HuH-7 (cell line): ENCODE data around the gene FAM3D.

Experiments used
- DNase-seq: peaks from one replicate; pipeline ENCODE4 v3.0.0; 2011; ENCODE audit warnings: low spot score

Gene FAM3D

DNA sequence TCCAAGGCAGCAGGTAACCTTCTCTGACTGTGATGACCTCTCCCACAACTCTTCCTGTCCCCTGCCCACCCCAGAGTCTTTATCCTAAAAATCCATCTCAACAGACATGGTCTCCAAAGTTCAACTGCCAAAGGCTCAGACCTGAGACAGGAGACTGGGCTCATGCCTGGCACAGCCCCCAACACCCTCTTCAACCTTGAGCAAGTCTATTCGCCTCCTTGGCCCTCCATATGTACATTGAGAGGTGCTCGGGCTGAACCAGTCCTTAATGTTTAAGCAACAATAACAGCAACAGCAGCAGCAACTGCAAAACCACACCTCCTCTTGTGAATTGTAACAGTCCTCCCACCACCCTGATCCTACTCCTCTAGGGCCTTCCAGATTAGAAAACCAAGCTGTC, 9.9 kb downstream of the FAM3D start:
- no peak for DNase-seq

GRCh38 chr3:58654466-58654865, 12.1 kb downstream of the FAM3D start:
- DNase-seq, result no peak

- no peak for DNase-seq
Measured at GRCh38 chr3:58652624-58653023, 13.9 kb downstream of the FAM3D start.

- DNase-seq, result no peak
Measured at GRCh38 chr3:58651276-58651675, 15.3 kb downstream of the FAM3D start.

GRCh38 chr3:58647381-58648141, 19.0 kb downstream of the FAM3D start:
- DNase-seq, result no peak

DNA sequence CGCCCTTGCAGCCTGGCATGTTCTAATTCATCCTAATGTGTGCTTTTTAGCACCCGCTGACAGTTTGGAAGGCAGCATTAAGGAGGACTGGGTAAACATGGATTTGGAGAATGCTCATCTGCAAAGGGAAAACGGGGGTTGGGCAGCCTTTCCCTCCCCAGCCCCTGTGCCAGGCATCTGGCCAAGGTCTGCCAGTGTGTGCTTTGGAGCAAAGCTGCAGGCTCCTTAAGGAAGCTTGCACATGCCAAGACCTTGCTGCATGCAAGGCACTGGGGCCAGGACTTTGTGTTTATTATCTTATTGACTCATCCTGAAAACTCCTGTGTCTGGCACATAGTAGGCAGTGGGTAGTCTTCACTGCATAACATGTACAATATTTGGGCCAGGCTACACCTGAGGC, 20.1 kb downstream of the FAM3D start:
- DNase-seq, result no peak

GRCh38 chr3:58645726-58646125, 20.8 kb downstream of the FAM3D start:
- DNase-seq, result no peak

DNA sequence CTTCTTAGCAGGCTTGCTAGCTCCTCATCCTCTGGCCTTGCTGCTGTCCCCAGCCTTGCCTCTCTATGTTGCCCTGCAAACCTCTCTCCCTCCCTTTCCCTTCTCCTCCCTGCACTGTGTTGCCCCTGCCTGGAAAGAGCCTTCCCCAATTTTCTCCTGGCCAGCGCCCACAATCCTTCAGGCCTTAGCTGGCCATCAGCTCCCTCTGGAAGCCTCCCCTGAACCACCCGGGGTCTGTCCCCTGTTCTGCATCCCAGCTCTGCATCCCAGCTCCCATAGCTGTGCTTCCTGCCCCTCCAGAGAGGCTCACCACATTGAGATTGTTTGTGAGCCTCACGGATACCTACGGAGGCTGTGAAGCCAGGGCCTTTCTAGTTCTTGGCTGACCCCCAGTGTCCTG, 23.7 kb downstream of the FAM3D start:
- DNase-seq, result no peak

DNA sequence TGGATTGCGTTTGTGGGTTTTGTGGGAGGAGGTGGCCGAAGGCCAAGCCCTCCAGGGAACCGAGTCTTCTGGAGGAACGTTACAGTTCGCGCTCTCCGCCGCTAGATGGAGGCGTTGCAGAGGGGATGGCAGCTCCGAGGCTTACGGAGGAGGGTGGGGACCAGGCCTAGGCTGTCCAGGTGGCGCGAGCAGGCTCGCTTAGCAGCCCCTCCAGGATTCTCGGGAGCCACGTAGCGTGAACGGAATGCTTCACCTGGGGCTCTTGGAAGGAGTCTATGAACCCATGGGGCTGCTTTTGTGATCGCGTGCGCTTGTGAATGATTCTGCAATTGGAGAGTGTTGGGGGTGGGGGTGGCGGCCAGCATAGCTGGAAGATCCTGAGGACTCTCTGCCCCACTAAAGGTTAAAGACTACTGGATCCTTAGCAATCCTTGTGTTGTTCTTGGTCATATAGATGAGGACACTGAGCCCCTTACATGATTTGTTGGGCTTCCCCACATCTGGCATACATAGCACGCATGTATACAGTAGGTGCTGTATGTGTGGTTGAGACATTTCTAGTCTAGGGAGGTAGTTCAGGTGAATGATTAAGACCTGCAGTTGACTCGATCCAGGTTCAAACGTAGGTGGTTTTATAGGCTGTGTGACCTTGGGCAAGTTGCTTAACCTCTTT, 25.7 kb downstream of the FAM3D start:
- DNase-seq, result peak; percentile 63

DNA sequence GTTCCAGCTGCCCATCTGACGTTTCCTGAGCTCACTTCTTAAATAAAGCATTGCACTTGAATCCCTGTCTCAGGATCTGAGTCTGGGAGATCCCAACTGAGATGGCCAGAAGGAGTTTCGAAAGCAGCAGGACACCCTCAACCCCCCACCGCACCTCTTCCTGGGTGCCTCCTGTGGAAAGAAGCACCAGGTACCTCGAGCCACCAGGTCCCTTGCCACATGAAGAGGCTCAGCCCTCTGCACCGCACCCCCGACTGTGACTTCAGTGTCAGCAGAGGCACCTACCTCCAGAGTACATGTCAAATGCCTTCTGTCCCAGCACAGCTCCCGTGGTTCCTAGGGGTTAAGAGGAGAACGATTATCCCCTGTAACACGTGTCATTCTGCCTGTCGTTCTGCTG, 26.7 kb downstream of the FAM3D start:
- DNase-seq, result no peak

GRCh38 chr3:58639001-58639400, 27.6 kb downstream of the FAM3D start:
- DNase-seq, result no peak

- no peak for DNase-seq
Measured at GRCh38 chr3:58638591-58638990, 28.0 kb downstream of the FAM3D start.

- DNase-seq, result no peak
Measured at GRCh38 chr3:58637509-58637908, 29.1 kb downstream of the FAM3D start.

DNA sequence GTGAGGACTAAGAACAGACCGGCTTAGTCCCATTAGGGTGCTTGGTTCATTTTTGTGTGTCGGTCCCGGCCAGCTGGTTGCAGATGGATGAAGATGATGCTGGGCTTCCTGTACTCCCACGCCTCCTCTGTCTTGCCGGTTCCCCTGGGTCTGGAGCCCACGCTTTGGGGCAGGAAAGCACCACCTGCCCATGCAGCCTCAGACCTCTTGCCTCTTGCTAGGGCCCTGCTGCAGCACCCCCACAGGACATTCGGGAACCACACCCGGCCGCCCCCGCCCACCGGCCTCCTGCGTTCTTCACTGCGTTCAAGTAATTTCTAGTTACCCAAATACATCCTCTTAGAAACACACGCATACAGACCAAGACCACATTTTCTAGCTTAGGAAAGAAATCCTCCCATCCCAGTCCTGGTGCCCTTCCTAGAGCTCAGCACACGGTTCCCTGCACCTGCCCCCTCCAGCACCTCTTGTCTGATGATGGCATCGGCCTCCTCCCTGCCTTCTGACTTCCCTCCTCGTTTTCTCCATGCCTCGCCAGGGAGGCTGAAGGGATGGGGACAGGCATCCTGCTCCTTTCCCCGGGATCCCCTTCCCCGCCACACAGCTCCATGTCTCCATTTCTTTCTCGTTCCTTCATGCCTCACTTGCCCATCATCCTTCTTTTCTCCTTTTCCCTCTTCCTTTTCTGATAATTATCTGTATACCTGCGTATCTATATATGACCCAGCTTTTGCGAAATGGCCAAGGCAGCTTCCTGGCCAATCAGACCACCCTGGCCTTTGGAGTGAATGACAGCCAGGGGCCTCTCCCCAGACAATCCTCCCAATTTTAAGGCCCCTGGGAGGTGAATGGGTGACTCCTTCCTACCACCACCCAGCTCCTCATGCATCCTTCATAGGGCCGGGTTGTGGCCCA, 30.9 kb downstream of the FAM3D start:
- DNase-seq, result no peak

GRCh38 chr3:58633157-58633865, 33.3 kb downstream of the FAM3D start:
- DNase-seq, result no peak

GRCh38 chr3:58631742-58632141, 34.8 kb downstream of the FAM3D start:
- no peak for DNase-seq

DNA sequence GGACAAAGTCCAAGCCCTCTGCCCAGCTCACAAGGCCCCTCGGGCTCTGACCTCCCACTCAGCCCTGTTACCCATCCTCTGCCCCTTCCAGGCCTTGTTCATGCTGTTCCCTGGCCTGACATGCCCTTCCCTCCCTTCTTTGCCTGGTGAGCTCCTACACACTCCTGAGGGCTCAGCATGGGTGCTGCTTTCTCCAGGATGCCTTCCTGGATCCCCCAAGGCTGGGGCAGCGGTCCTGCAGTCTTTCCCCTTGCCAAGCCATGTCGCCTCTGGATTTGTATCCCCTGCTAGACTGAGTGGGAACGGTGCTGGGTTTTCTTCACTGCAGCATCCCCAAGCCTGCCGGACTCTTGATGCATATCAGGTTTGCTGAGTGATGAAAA, 35.9 kb downstream of the FAM3D start:
- no peak for DNase-seq

- DNase-seq, result peak; percentile 42
Measured at GRCh38 chr3:58630076-58630709, 36.4 kb downstream of the FAM3D start.

- no peak for DNase-seq
Measured at GRCh38 chr3:58629629-58630028, 36.9 kb downstream of the FAM3D start.

DNA sequence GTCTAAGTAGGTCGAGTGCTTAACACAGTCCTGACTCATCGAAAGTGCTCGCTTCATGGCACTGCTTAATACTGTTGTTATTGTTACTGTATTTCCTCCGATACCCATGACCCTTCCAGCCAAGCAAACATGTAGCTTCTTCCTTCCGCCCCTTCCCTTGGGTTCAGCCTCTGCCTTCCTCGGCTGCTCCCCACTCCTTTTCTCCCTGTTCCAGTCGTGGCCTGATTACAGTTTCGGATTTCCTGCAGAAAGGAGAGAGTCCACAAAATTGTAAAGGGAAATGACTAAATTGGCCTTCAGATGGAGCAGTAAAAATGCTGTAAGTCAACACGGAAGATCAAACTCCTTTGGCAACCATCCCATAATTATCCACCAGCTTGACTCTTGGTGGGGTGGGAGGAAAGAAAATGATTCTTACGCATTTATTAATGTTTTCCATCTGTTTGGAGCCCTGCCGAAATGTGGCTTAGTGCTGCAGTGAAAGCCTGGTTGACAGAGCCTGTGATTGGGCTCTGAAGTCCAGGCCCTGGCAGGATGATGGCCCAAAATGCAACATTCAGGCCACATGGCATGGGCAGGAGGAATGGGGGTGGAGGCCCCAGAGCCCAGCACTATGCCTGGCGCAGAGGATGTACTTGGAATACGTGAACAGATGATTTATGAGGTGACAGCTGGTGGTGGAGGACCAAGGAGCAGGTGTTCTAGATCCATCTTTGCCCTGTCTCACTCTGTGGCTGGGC, 37.6 kb downstream of the FAM3D start:
- DNase-seq, result no peak

- DNase-seq, result no peak
Measured at GRCh38 chr3:58627941-58628340, 38.6 kb downstream of the FAM3D start.
